SK-N-SH (cell line): ENCODE results near the gene LAMA4. TPM values are rescaled to one million over a fixed set of nuclear protein-coding genes. Genes with fewer than 3 reads are reported as not detected.

ENCODE experiments used
- CTCF ChIA-PET: fragments of 300-600, 350-600 bp; formaldehyde crosslinking; extraction: SDS; loops from one replicate; lab custom pipeline; 2021; lab: Yijun Ruan, JAX
- POLR2A ChIA-PET: fragments of 350-600 bp; sonication (Branson Sonifier 250); formaldehyde crosslinking; extraction: SDS; loops from one replicate; lab custom pipeline; 2020; ENCODE audit warnings: antibody characterized with exemption, inconsistent platforms; lab: Yijun Ruan, JAX
- DNase-seq: peaks from one replicate; pipeline ENCODE4 v3.0.0; 2012
- H2AFZ ChIP-seq: fragments of 200-600 bp; sonication (generic); 2 replicates; pipeline ENCODE4 v1.8.1; 2016; ENCODE audit warnings: antibody characterized with exemption, mild to moderate bottlenecking, low read depth
- H3F3A ChIP-seq: fragments of 200-600 bp; sonication (generic); replicated peaks from 2 replicates; pipeline ENCODE3; 2016; ENCODE audit warnings: antibody characterized with exemption, mild to moderate bottlenecking; ENCODE audit not compliant: insufficient read depth
- H3K27ac ChIP-seq, 2 experiments: fragments of 200-500 bp in 1 of 2; fragments of 200-600 bp in 1 of 2; sonication (Bioruptor generic) in 1 of 2; sonication (generic), shearing (Covaris generic) in 1 of 2; 2 replicates each; pipeline versions ENCODE4 v1.5.1 to v1.6.1; 2014 to 2016; ENCODE audit warnings: low read depth in 2 of 2, inconsistent platforms in 1 of 2, low read length in 1 of 2, mild to moderate bottlenecking in 1 of 2, mixed read lengths in 1 of 2
- H3K27me3 ChIP-seq: fragments of 200-600 bp; sonication (generic), shearing (Covaris generic); 2 replicates; pipeline ENCODE4 v1.6.1; 2016; ENCODE audit warnings: mixed run types; ENCODE audit not compliant: insufficient read depth
- H3K36me3 ChIP-seq, 2 experiments: fragments of 200-500 bp in 1 of 2; fragments of 200-600 bp in 1 of 2; sonication (Bioruptor generic) in 1 of 2; sonication (generic) in 1 of 2; replicated peaks in 1 of 2; 2 replicates each; pipeline versions ENCODE3 to v1.5.1; 2014 to 2016; ENCODE audit warnings: low read length in 1 of 2, mild to moderate bottlenecking in 1 of 2; ENCODE audit not compliant: insufficient read depth in 2 of 2, control insufficient read depth in 1 of 2
- H3K4me1 ChIP-seq, 2 experiments: fragments of 200-500 bp in 1 of 2; fragments of 200-600 bp in 1 of 2; sonication (Bioruptor generic) in 1 of 2; sonication (generic), shearing (Covaris generic) in 1 of 2; 2 replicates each; pipeline versions ENCODE4 v1.5.1 to v1.6.1; 2014 to 2016; ENCODE audit warnings: low read depth in 1 of 2, low read length in 1 of 2, mixed run types in 1 of 2; ENCODE audit not compliant: insufficient read depth in 2 of 2, control insufficient read depth in 1 of 2
- H3K4me2 ChIP-seq: fragments of 200-600 bp; sonication (generic), shearing (Covaris generic); 2 replicates; pipeline ENCODE4 v1.6.1; 2017; ENCODE audit warnings: mixed run types
- H3K4me3 ChIP-seq, 2 experiments: fragments of 200-500 bp in 1 of 2; fragments of 200-600 bp in 1 of 2; sonication (Bioruptor generic) in 1 of 2; sonication (generic), shearing (Covaris generic) in 1 of 2; 2 replicates each; pipeline versions ENCODE4 v1.5.1 to v1.8.1; 2014 to 2016; ENCODE audit warnings: low read depth in 2 of 2, inconsistent platforms in 1 of 2, low read length in 1 of 2, mild to moderate bottlenecking in 1 of 2, mixed read lengths in 1 of 2, moderate library complexity in 1 of 2
- H3K79me2 ChIP-seq: fragments of 200-600 bp; sonication (generic); 2 replicates; pipeline ENCODE4 v1.8.1; 2017; ENCODE audit warnings: mild to moderate bottlenecking; ENCODE audit not compliant: insufficient read depth
- H3K9ac ChIP-seq: fragments of 200-600 bp; sonication (generic); 2 replicates; pipeline ENCODE4 v1.6.1; 2017; ENCODE audit warnings: mixed run types
- H3K9me2 ChIP-seq: fragments of 200-600 bp; sonication (generic); 2 replicates; pipeline ENCODE4 v1.6.1; 2017; ENCODE audit warnings: mixed run types
- H3K9me3 ChIP-seq: fragments of 200-600 bp; sonication (generic); 2 replicates; pipeline ENCODE4 v1.6.1; 2017; ENCODE audit warnings: mixed run types, mild to moderate bottlenecking, moderate library complexity
- H4K20me1 ChIP-seq: fragments of 200-600 bp; sonication (generic); 2 replicates; pipeline ENCODE4 v1.6.1; 2017; ENCODE audit warnings: mild to moderate bottlenecking, mixed run types; ENCODE audit not compliant: insufficient read depth
- CHD2 ChIP-seq: fragments of 150-350 bp; IDR thresholded peaks from 2 replicates; pipeline ENCODE4 v1.6.1; 2018; ENCODE audit warnings: low read length; ENCODE audit not compliant: partially characterized antibody
- EZH2phosphoT487 ChIP-seq: fragments of 200-600 bp; sonication (generic); IDR thresholded peaks from 2 replicates; pipeline ENCODE4 v1.6.1; 2017; ENCODE audit warnings: low read depth, mixed run types, mild to moderate bottlenecking, antibody characterized with exemption, moderate library complexity, borderline replicate concordance
- FOSL2 ChIP-seq: IDR thresholded peaks from 2 replicates; pipeline ENCODE4 v1.4.0; 2012; ENCODE audit warnings: low read depth, mild to moderate bottlenecking, moderate library complexity, borderline replicate concordance
- FOXJ3 ChIP-seq: sonication (generic); formaldehyde crosslinking; IDR thresholded peaks from 2 replicates; pipeline ENCODE4 v1.5.1; 2020; ENCODE audit warnings: mild to moderate bottlenecking, missing genetic modification reagents
- MEF2A ChIP-seq: IDR thresholded peaks from 2 replicates; pipeline ENCODE4 v1.4.0; 2012; ENCODE audit warnings: low read depth, borderline replicate concordance
- MXI1 ChIP-seq: IDR thresholded peaks from 2 replicates; pipeline ENCODE4 v1.6.1; 2012; ENCODE audit warnings: mild to moderate bottlenecking, low read depth, low read length, improper control_type of control experiment
- RAD21 ChIP-seq: IDR thresholded peaks from 2 replicates; pipeline ENCODE4 v1.6.1; 2012; ENCODE audit warnings: mild to moderate bottlenecking, low read length
- TAF1 ChIP-seq: IDR thresholded peaks from 2 replicates; pipeline ENCODE4 v1.6.1; 2012; ENCODE audit warnings: low read depth, mild to moderate bottlenecking, low read length, moderate library complexity, borderline replicate concordance
- TCF12 ChIP-seq: IDR thresholded peaks from 2 replicates; pipeline ENCODE4 v1.4.0; 2012
- WGBS: methylation state at CpG from one replicate; pipeline ENCODE4 v1.1.6; 2017; ENCODE audit warnings: low lambda C conversion rate; 5-methylcytosine and 5-hydroxymethylcytosine counted together
- polyA plus RNA-seq, 3 experiments: library from polyadenylated mRNA; depleted of rRNA; stranded (reverse); fragments of >200 nt; gene quantifications; 2 replicates each; pipeline ENCODE4 v1.2.3, GENCODE V29; 2012
- TF ChIP-seq, protein P1 (sequence below): IDR thresholded peaks from 2 replicates; pipeline ENCODE4 v1.4.0; 2012; ENCODE audit warnings: low read depth, borderline replicate concordance
- TF ChIP-seq, protein P2 (sequence below): fragments of 200-600 bp; sonication (generic); IDR thresholded peaks from 2 replicates; pipeline ENCODE4 v1.6.1; 2017; ENCODE audit warnings: antibody characterized with exemption, mild to moderate bottlenecking, moderate library complexity
- TF ChIP-seq, protein P3 (sequence below): IDR thresholded peaks from 2 replicates; pipeline ENCODE4 v1.4.0; 2012; ENCODE audit warnings: low read depth, borderline replicate concordance
- TF ChIP-seq, protein P4 (sequence below): fragments of 150-350 bp; IDR thresholded peaks from 2 replicates; pipeline ENCODE4 v1.6.1; 2016; ENCODE audit warnings: mild to moderate bottlenecking, low read depth, low read length

Gene LAMA4
- polyA plus RNA-seq, 1 of the 3 experiments (the other 2 are of a cell fraction): 9.4 TPM

DNA sequence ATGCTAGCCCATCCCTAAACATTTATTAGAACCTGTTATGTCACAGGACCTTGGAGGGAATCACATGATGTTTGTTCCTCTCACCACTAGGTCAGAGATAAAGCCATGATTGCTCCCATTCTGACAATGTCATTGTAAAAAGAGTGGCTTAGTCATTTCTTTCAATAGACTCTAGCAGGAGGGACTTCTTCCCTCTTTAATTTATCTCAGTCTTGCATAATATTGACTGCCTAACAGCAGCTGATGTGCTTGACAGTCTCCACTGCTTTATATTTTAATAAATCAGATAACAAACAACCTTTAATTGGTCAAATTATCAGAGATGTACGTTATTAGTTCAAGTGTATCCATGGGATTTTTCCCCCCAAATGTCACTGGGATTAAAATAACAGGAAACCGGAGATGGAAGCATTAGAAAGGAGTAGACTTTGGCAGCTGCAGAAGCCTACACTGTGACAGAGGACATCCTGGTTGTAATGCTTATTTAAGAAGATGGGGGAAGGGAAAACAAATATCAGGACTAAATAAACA, 39.6 kb downstream of the LAMA4 start (continued):
- TF ChIP-seq, protein P1, sequence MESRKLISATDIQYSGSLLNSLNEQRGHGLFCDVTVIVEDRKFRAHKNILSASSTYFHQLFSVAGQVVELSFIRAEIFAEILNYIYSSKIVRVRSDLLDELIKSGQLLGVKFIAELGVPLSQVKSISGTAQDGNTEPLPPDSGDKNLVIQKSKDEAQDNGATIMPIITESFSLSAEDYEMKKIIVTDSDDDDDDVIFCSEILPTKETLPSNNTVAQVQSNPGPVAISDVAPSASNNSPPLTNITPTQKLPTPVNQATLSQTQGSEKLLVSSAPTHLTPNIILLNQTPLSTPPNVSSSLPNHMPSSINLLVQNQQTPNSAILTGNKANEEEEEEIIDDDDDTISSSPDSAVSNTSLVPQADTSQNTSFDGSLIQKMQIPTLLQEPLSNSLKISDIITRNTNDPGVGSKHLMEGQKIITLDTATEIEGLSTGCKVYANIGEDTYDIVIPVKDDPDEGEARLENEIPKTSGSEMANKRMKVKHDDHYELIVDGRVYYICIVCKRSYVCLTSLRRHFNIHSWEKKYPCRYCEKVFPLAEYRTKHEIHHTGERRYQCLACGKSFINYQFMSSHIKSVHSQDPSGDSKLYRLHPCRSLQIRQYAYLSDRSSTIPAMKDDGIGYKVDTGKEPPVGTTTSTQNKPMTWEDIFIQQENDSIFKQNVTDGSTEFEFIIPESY: no peak
- TF ChIP-seq TAF1: no peak
- no peak for TF ChIP-seq EZH2phosphoT487
- TF ChIP-seq, all 33 proteins: peak for 0

DNA sequence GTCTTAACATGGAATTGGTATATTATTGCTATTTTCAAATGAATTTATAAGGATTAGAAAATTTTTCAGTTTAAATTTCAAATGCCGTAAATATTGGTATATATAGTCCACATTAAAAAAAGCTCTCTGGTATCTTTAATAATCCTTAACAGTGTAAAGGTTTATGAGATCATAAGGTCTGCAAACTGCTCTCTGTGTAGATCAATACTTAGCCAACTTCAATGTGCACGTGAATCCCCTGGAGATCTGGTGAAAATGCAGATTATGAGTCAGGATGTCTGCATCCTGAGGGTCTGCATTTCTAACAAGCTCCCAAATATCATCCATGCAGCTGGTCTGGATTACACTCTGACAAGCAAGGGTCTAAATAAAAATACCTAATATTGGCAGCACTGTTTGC, 43.5 kb downstream of the LAMA4 start:
- Histone ChIP-seq H3K4me1 (peaks cover 1 to 21% of the 10 kb centered on the region in 2 experiments), H3K9ac (no peak overlapping the region), H2AFZ (no peak overlapping the region), H3K27ac (no peak overlapping the region), H3K9me2 (no peaks in the 10 kb centered on the region), H3K79me2 (no peaks in the 10 kb centered on the region), H3K27me3 (no peaks in the 10 kb centered on the region), H3K4me2 (no peak overlapping the region), H4K20me1 (no peaks in the 10 kb centered on the region), H3K4me3 (no peak overlapping the region), H3K9me3 (no peaks in the 10 kb centered on the region), H3F3A (peaks cover 6% of the 10 kb centered on the region), H3K36me3 (peaks cover 0 to 2% of the 10 kb centered on the region in 2 experiments)
- no peak for DNase-seq
- TF ChIP-seq FOXJ3 (no peak), CHD2 (no peak), EZH2phosphoT487 (no peak), RAD21 (no peak), TCF12 (no peak), FOSL2 (no peak), MXI1 (no peak), MEF2A (no peak)
- TF ChIP-seq, protein P2, sequence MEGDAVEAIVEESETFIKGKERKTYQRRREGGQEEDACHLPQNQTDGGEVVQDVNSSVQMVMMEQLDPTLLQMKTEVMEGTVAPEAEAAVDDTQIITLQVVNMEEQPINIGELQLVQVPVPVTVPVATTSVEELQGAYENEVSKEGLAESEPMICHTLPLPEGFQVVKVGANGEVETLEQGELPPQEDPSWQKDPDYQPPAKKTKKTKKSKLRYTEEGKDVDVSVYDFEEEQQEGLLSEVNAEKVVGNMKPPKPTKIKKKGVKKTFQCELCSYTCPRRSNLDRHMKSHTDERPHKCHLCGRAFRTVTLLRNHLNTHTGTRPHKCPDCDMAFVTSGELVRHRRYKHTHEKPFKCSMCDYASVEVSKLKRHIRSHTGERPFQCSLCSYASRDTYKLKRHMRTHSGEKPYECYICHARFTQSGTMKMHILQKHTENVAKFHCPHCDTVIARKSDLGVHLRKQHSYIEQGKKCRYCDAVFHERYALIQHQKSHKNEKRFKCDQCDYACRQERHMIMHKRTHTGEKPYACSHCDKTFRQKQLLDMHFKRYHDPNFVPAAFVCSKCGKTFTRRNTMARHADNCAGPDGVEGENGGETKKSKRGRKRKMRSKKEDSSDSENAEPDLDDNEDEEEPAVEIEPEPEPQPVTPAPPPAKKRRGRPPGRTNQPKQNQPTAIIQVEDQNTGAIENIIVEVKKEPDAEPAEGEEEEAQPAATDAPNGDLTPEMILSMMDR: no peak
- TF ChIP-seq, protein P3, sequence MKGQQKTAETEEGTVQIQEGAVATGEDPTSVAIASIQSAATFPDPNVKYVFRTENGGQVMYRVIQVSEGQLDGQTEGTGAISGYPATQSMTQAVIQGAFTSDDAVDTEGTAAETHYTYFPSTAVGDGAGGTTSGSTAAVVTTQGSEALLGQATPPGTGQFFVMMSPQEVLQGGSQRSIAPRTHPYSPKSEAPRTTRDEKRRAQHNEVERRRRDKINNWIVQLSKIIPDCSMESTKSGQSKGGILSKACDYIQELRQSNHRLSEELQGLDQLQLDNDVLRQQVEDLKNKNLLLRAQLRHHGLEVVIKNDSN: no peak
- TF ChIP-seq, protein P4, sequence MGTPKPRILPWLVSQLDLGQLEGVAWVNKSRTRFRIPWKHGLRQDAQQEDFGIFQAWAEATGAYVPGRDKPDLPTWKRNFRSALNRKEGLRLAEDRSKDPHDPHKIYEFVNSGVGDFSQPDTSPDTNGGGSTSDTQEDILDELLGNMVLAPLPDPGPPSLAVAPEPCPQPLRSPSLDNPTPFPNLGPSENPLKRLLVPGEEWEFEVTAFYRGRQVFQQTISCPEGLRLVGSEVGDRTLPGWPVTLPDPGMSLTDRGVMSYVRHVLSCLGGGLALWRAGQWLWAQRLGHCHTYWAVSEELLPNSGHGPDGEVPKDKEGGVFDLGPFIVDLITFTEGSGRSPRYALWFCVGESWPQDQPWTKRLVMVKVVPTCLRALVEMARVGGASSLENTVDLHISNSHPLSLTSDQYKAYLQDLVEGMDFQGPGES: no peak
- ChIA-PET CTCF (interaction anchor here (1.5 kb wide), 1 partner anchor 15 kb away, joined by 4 read pairs; no protein-coding TSS in a partner anchor), POLR2A (no interaction called here)
- WGBS: 81% methylated on average over 2 of the region's 2 CpGs
